GM10266 (cell line): ENCODE data around the gene LRCH1.

Experiments
- DNase-seq: peaks from one replicate; pipeline ENCODE4 v3.0.0; 2012; ENCODE audit errors: extremely low spot score
- TF ChIP-seq, protein P1 (sequence below): IDR thresholded peaks from 2 replicates; pipeline ENCODE4 v1.5.1; 2012; ENCODE audit warnings: mild to moderate bottlenecking, low read depth; ENCODE audit not compliant: control insufficient read depth, insufficient read depth; ENCODE audit errors: missing control alignments

LRCH1 gene

DNA sequence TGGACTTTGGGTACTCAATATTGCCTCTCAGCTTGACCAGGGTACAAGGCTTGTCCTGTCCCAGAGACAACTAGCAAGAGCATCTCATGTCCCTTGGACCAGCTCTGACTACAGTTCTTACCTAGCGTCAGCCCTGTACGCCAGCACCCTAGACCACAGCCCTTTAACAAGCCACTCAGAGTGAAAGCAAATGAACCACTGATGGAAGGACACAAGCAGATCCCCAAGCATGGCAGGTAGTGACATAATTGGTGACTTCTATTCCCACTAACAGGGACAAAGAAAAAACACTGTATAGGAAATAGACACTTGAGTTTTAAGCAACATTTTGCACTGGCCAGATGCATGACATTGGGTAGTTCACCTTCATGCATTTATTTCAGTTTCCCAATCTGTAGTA lies 8.8 kb upstream of the LRCH1 start:
- DNase-seq: no peak
- TF ChIP-seq, protein P1, sequence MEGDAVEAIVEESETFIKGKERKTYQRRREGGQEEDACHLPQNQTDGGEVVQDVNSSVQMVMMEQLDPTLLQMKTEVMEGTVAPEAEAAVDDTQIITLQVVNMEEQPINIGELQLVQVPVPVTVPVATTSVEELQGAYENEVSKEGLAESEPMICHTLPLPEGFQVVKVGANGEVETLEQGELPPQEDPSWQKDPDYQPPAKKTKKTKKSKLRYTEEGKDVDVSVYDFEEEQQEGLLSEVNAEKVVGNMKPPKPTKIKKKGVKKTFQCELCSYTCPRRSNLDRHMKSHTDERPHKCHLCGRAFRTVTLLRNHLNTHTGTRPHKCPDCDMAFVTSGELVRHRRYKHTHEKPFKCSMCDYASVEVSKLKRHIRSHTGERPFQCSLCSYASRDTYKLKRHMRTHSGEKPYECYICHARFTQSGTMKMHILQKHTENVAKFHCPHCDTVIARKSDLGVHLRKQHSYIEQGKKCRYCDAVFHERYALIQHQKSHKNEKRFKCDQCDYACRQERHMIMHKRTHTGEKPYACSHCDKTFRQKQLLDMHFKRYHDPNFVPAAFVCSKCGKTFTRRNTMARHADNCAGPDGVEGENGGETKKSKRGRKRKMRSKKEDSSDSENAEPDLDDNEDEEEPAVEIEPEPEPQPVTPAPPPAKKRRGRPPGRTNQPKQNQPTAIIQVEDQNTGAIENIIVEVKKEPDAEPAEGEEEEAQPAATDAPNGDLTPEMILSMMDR: no peak

DNA sequence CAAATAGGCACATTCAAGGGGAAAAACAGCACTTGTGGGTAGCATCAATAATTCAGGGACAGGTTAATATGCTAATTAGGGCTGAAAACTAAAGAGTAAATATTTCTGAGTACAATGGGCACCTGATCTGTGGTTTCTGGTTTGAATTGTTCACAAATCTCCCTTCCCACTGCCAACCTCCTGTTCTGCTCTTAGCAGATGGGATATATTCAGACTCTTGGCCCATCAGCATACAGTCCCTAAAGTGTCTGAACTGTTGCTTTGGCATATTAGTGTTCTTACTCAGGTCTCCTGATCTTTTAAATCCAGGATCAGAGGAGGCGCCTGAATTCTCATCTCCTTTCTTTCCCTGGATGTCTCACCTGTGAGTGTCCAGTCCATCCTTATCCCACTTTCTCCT lies 8.2 kb upstream of the LRCH1 start:
- TF ChIP-seq, protein P1: no peak
- no peak for DNase-seq

DNA sequence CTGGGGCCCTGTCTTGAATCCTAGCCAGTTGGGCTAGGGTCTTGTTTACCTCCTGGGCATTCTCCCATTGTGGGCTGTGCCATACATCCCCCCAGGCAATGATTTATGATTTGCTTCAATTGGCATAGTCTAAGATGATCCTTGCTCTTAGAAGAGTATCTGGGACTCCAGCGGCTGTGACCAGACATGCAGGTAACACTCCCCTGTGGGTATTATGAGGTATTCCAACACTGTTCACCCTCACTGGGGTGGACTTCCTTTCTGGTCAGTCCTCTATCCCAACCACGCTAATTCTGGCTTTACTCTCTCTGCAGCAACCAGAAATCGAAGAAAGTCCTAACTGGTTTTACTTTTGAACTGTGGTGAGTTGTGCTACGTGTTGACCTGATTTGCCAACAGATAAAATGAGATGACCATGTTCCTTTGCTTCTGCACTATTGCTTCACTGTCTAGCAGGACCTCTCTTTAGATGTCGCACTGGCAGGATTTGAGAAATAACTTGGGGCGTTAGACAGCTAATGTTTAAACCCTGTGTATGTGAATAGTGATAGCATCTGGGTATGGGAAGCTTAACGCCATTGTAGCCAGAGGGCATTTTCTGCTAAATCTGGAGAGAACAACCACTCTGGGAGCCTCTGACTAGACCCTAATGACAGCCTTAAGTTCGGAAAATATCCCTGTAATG lies 6.7 kb upstream of the LRCH1 start:
- TF ChIP-seq, protein P1: no peak
- DNase-seq: no peak

DNA sequence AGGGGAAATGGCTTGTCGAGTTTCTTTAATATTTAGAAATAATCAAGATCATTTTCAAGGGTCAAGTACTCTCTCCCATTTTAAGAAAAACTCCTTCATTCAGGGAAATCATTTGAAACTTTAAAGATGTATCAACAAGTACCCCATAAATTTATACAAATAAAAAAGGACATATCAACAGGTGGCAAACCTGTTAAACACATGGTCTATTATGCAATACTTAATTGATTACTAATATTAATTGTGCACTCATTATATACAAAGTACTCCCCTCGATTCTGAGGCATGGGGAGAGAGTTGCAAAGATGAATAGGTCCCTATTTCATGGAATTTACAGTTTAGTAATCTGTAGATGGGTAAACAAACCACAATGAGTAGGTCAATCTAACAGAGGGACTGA lies 2.1 kb upstream of the LRCH1 start:
- TF ChIP-seq, protein P1: no peak
- DNase-seq: no peak

DNA sequence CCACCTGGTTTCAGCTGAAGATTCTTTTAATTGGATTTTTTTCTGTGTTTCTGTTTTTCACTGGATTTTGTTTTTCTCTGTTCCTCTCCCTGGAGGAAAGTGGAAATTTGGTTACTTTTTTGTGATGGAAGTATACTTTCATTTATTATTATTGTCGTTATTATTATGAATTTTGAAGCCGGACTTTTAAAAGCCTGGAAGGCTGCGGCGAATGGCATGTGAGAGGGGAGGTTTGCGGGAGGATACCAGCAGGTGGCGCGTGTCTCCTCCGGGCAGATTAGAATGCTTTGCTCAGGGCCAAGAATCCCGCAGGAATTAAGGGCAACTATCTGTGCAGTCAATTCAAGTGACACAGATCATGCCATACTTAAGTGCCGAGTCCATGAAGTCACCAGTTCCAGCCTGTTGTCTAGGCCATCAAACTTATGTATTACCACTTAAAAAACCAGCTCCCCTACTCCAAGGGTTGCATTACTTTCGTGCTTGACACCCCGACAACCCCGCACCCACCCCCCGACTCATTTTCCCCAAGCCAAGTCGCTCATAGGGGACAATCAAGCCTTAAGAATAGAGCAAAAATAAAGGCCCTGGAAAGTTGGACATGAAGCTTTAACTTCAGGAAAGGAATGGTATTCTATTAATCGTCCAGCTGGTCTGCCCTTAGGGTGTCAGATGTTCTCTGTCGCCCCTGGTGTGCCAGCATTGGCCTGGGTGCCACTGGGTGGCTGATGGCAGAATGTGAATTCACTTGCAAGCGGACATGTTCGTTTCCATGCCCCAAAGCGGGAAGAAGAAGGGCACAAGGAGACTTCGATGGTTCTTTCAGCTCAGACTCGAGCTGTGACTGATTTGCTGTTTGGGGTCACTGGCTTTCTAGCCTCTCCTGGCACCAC lies 1.3 kb upstream of the LRCH1 start:
- TF ChIP-seq, protein P1: peak; percentile 84
- DNase-seq: peak; percentile 52

DNA sequence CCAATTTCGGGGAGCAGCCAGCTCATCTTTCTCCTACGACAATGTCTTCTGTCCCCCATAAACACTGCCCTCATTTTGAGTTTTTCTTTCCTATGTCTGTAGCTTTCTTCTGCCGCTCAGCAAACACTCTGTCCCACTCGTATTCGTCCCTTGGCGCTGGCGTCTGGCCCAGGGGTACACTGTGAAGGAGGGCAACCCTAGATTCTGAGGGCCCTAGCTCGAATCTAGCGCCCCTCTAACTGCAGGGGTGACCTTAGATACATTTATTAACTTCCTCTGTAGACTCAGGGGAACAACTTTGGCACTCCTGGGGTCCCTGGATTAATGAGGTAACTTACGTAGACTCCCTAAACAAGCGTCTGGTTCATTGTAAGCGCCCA lies 677 bp upstream of the LRCH1 start:
- TF ChIP-seq, protein P1: no peak
- DNase-seq: peak; percentile 15

DNA sequence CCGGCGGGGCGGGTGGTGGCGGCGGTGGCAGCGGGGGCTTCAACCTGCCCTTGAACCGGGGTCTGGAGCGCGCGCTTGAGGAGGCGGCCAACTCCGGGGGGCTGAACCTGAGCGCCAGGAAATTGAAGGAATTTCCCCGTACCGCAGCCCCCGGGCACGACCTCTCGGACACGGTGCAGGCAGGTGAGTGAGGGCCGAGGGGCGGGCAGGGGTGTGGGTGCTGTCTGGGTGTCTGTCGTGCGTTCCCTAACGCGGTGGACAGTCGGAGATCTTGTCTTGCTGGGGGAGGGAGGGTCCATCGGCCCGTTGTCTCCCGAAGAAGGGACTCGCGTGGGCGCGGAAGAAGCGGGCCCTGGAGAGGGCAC lies 533 bp downstream of the LRCH1 start:
- DNase-seq: no peak
- TF ChIP-seq, protein P1: no peak
